ENCODE measurements around the gene SLC2A5. TPM values are rescaled to one million over a fixed set of nuclear protein-coding genes. Genes with fewer than 3 reads are reported as not detected.

The SLC2A5 gene
- total RNA-seq, result not detected

- Mint-ChIP-seq H3K4me3 (no peak within 1 kb of the TSS), H3K9me3 (no peaks in the 10 kb centered on the region), H3K4me1 (ENCODE audit: low read depth) (no peaks in the 10 kb centered on the region), H3K27ac (no peak within 1 kb of the TSS), H3K36me3 (ENCODE audit: low read depth) (no peaks in the 10 kb centered on the region), H3K27me3 (peaks cover 5% of the 10 kb centered on the region)
- no peak for TF ChIP-seq CTCF (IDR thresholded peaks at IDR 0.05)
- ATAC-seq (no peak), DNase-seq (no peak)
- intact Hi-C loops (cut with micrococcal nuclease), result no loop called here
- ChIA-PET POLR2A (no interaction called here), CTCF (interaction anchor here (1.0 kb wide), 1 partner anchor 65 kb away, joined by 3 read pairs; no protein-coding TSS in a partner anchor)
Observed at GRCh38 chr1:9069326-9070100, at the start of gene SLC2A5. Gene SLC2A5 (minus strand): TSS chr1:9069635. CDS start chr1:9069536, 99 bp downstream.

GRCh38 chr1:9118186-9118585 lies 48.8 kb upstream of the SLC2A5 start:
- POLR2A ChIA-PET, result no interaction called here
- Mint-ChIP-seq H3K27me3 (no peaks in the 10 kb centered on the region), H3K36me3 (ENCODE audit: low read depth) (no peaks in the 10 kb centered on the region), H3K9me3 (no peaks in the 10 kb centered on the region), H3K27ac (no peak overlapping the region), H3K4me1 (ENCODE audit: low read depth) (peaks cover 14% of the 10 kb centered on the region), H3K4me3 (no peak overlapping the region)
- DNase-seq (no peak), ATAC-seq (no peak)
- CTCF ChIA-PET, result no interaction called here
- TF ChIP-seq CTCF (IDR thresholded peaks at IDR 0.05), result no peak
- intact Hi-C loops (cut with micrococcal nuclease), result no loop called here

GRCh38 chr1:9115351-9116205 lies 46.1 kb upstream of the SLC2A5 start:
- no peak overlapping the region for H3K27ac Mint-ChIP-seq
- H3K9me3 Mint-ChIP-seq, result no peaks in the 10 kb centered on the region
- no peaks in the 10 kb centered on the region for H3K36me3 Mint-ChIP-seq (ENCODE audit: low read depth)
- intact Hi-C loops (cut with micrococcal nuclease), result no loop called here
- POLR2A ChIA-PET, result no interaction called here
- H3K4me3 Mint-ChIP-seq, result no peak overlapping the region
- DNase-seq (no peak), ATAC-seq (peak; percentile 35)
- CTCF ChIA-PET, result interaction anchor here (0.9 to 2.5 kb wide), 5 partner anchors 13 to 81 kb away, joined by 3 to 11 read pairs (median 4); no protein-coding TSS in a partner anchor
- TF ChIP-seq CTCF (IDR thresholded peaks at IDR 0.05), result no peak
- peaks cover 2% of the 10 kb centered on the region for H3K4me1 Mint-ChIP-seq (ENCODE audit: low read depth)
- H3K27me3 Mint-ChIP-seq, result no peaks in the 10 kb centered on the region

GRCh38 chr1:9112961-9113880 lies 43.8 kb upstream of the SLC2A5 start:
- no peaks in the 10 kb centered on the region for H3K27me3 Mint-ChIP-seq
- no peak for ATAC-seq
- no peak for TF ChIP-seq CTCF (IDR thresholded peaks at IDR 0.05)
- no peak overlapping the region for H3K4me3 Mint-ChIP-seq
- no peaks in the 10 kb centered on the region for H3K36me3 Mint-ChIP-seq (ENCODE audit: low read depth)
- ChIA-PET CTCF (interaction anchor here (1.4 to 3.2 kb wide), 4 partner anchors 12 to 85 kb away, joined by 3 to 63 read pairs (median 14); no protein-coding TSS in a partner anchor), POLR2A (no interaction called here)
- no peaks in the 10 kb centered on the region for H3K9me3 Mint-ChIP-seq
- H3K27ac Mint-ChIP-seq, result no peak overlapping the region
- no peak for DNase-seq
- peaks cover 2% of the 10 kb centered on the region for H3K4me1 Mint-ChIP-seq (ENCODE audit: low read depth)
- intact Hi-C loops (cut with micrococcal nuclease), result no loop called here
